Activated CD4-positive, alpha-beta T cell treated with anti-CD3 and anti-CD28 coated beads, Interleukin-2, amount 50 U/mL, for 24 hours (primary cell): ENCODE measurements around the gene CTBP1.

ENCODE experiments used
- DNase-seq, 2 donors: peaks; one replicate each; pipeline ENCODE4 v3.0.0-alpha.2; 2020; ENCODE audit warnings: low read depth in 1 of 2, low spot score in 1 of 2

CTBP1 gene

GRCh38 chr4:1177274-1178141 lies 71.4 kb downstream of the CTBP1 start:
- DNase-seq: no peak

GRCh38 chr4:1176398-1177273 lies 72.3 kb downstream of the CTBP1 start:
- no peak for DNase-seq

- DNase-seq: no peak
Measured at GRCh38 chr4:1175635-1176229, 73.2 kb downstream of the CTBP1 start.

GRCh38 chr4:1174941-1175634 lies 73.8 kb downstream of the CTBP1 start:
- DNase-seq: no peak

- DNase-seq: no peak
Measured at GRCh38 chr4:1172971-1173757, 75.8 kb downstream of the CTBP1 start.

- DNase-seq: no peak
Measured at GRCh38 chr4:1172228-1172851, 76.6 kb downstream of the CTBP1 start, which contains the start of gene SPON2. TSS of gene SPON2 (minus strand) at chr4:1172583.

GRCh38 chr4:1171311-1172227 lies 77.4 kb downstream of the CTBP1 start:
- no peak for DNase-seq

- DNase-seq: no peak
Measured at GRCh38 chr4:1170976-1171310, 78.0 kb downstream of the CTBP1 start.

GRCh38 chr4:1170156-1170975 lies 78.6 kb downstream of the CTBP1 start:
- no peak for DNase-seq

GRCh38 chr4:1169691-1170096 lies 79.2 kb downstream of the CTBP1 start:
- no peak for DNase-seq

- DNase-seq: no peak
Measured at GRCh38 chr4:1169171-1169671, 79.7 kb downstream of the CTBP1 start.

GRCh38 chr4:1168191-1169101 lies 80.5 kb downstream of the CTBP1 start:
- DNase-seq: no peak

GRCh38 chr4:1167244-1167949 lies 81.5 kb downstream of the CTBP1 start:
- DNase-seq: peak; percentile 64 to 88

- no peak for DNase-seq
Measured at GRCh38 chr4:1166509-1167243, 82.3 kb downstream of the CTBP1 start.

GRCh38 chr4:1164956-1165545 lies 83.9 kb downstream of the CTBP1 start:
- DNase-seq: no peak
